Breast epithelium (tissue), 4 donors: ENCODE measurements around the gene ANGPTL2. TPM values are rescaled to one million over a fixed set of nuclear protein-coding genes. Genes with fewer than 3 reads are reported as not detected.

Experiments used
- DNase-seq, 2 donors: peaks; one replicate each; pipeline ENCODE4 v3.0.0-alpha.2; 2019; ENCODE audit warnings: low spot score in 2 of 2
- H3K27ac ChIP-seq, 2 donors: fragments of 200-600 bp; sonication (generic) in 1 of 2; one replicate each; pipeline ENCODE4 v1.5.1; 2016 to 2019; ENCODE audit warnings: mild to moderate bottlenecking in 1 of 2
- H3K27me3 ChIP-seq, 2 donors: fragments of 200-600 bp; sonication (generic) in 1 of 2; one replicate each; pipeline versions ENCODE4 v1.5.1 to v1.6.0; 2017 to 2019; ENCODE audit warnings: control low read depth in 1 of 2, mild to moderate bottlenecking in 1 of 2
- H3K36me3 ChIP-seq: fragments of 200-600 bp; one replicate; pipeline ENCODE4 v1.5.1; 2019
- H3K4me1 ChIP-seq, 2 donors: fragments of 200-600 bp; sonication (generic); one replicate each; pipeline ENCODE4 v1.5.1; 2016 to 2019; ENCODE audit warnings: control low read depth in 1 of 2
- H3K4me3 ChIP-seq, 3 donors: fragments of 200-600 bp; sonication (generic); 1 replicate in 2 of 3; 2 replicates in 1 of 3; pipeline ENCODE4 v1.5.1; 2016 to 2019; ENCODE audit warnings: mild to moderate bottlenecking in 3 of 3, moderate library complexity in 2 of 3
- H3K9me3 ChIP-seq, 2 donors: fragments of 200-600 bp; sonication (generic) in 1 of 2; one replicate each; pipeline ENCODE4 v1.5.1; 2016 to 2019; ENCODE audit warnings: control low read depth in 1 of 2
- POLR2A ChIP-seq: fragments of 450-650 bp; IDR thresholded peaks from one replicate; pipeline ENCODE4 v1.6.1; 2016; ENCODE audit warnings: antibody characterized with exemption, mild to moderate bottlenecking, moderate library complexity
- POLR2AphosphoS5 ChIP-seq, 3 donors: sonication (generic); formaldehyde crosslinking; IDR thresholded peaks; one replicate each; pipeline ENCODE4 v1.6.1; 2017; ENCODE audit warnings: antibody characterized with exemption in 3 of 3
- intact Hi-C: fragments of 100-400 bp; cut with DNase I; formaldehyde crosslinking; loops from one replicate; pipeline ENCODE4 v1.15.1; 2023; ENCODE audit warnings: low total_unique reads
- total RNA-seq, 3 donors: library from RNA; depleted of rRNA; stranded (reverse); fragments of >200 nt; gene quantifications; one replicate each; pipeline ENCODE4 v1.1.0, GENCODE V29; 2016
- TF ChIP-seq, protein P1 (sequence below), 3 donors: fragments of 450-650 bp; IDR thresholded peaks; one replicate each; pipeline ENCODE4 v1.5.1; 2016 to 2017; ENCODE audit warnings: antibody characterized with exemption in 3 of 3, mild to moderate bottlenecking in 3 of 3, moderate library complexity in 3 of 3

Gene ANGPTL2
- total RNA-seq, 3 donors from 2014 or later = 30.9 to 61.8 (median 51.8) TPM

DNA sequence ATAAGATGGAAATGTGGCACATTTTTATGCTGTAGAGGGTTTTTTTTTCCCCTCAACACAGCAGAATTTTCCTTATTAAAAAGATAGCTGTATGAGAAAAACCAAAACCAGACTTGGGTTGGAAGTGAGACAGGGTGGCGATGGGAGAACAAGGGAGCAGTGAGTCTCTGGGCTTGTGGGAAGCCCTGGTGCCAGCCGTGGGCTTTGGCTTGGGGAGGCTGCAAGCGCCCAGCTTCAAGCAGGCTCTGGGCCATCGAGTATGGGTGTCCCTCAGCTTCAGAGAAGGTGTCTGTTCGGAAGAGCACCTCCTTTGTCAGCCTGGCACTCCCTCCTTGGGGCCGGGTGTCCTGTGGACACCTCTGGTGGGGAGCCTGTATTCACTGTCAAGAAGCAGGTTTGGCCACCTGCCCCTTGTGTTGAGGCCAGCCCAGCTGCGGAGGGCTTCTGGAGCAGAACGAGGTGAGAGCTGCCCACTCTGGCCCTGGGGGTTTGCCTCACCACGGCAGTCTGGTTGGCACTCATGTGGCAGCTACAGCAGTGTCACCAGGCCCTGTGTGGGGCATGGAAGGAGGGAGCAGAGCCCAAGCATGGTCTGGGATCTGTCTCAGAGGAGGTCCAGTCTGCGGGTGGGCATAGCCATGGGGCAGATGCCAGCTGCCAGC is 37.6 kb upstream of the ANGPTL2 start:
- peak; percentile 10 to 14 for DNase-seq
- H3K27ac ChIP-seq = peak overlapping the region; percentile 3 to 79
- no peaks in the 10 kb centered on the region for H3K27me3 ChIP-seq
- no peaks in the 10 kb centered on the region for H3K9me3 ChIP-seq
- H3K4me3 ChIP-seq = no peak overlapping the region
- peaks cover 0 to 4% of the 10 kb centered on the region in 2 donors for H3K4me1 ChIP-seq
- TF ChIP-seq POLR2AphosphoS5 (IDR thresholded peaks at IDR 0.05) (no peak), POLR2A (no peak)
- TF ChIP-seq, protein P1, sequence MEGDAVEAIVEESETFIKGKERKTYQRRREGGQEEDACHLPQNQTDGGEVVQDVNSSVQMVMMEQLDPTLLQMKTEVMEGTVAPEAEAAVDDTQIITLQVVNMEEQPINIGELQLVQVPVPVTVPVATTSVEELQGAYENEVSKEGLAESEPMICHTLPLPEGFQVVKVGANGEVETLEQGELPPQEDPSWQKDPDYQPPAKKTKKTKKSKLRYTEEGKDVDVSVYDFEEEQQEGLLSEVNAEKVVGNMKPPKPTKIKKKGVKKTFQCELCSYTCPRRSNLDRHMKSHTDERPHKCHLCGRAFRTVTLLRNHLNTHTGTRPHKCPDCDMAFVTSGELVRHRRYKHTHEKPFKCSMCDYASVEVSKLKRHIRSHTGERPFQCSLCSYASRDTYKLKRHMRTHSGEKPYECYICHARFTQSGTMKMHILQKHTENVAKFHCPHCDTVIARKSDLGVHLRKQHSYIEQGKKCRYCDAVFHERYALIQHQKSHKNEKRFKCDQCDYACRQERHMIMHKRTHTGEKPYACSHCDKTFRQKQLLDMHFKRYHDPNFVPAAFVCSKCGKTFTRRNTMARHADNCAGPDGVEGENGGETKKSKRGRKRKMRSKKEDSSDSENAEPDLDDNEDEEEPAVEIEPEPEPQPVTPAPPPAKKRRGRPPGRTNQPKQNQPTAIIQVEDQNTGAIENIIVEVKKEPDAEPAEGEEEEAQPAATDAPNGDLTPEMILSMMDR (IDR thresholded peaks at IDR 0.05) = no peak
- H3K36me3 ChIP-seq = no peaks in the 10 kb centered on the region
- intact Hi-C loops = no loop called here

DNA sequence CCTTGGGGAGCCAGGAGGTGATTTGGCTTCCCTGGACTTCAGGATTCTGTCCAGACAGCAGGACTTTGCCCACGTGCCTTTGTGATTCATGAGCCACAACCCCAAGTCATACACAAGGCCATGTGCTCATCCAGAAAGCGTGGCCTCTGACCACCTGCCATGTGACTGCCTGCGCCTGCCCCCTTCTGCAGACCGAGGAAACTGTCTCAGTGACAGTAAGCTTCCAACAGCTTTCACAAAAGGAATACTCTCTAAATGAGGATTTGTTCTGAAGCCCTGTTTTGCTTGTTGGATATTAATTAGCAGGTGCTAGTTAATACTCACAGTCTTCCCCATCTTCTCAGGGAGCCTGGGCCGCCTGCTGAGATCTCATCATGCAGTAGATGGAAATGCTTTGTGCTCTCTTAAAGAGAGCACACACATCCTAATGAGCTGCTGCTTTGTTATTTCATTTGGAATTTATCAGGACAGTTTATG is 36.9 kb upstream of the ANGPTL2 start:
- Histone ChIP-seq H3K4me3 (no peak overlapping the region), H3K36me3 (no peaks in the 10 kb centered on the region), H3K27me3 (no peaks in the 10 kb centered on the region), H3K27ac (peak overlapping the region in 1 of 2 donors; percentile 79), H3K9me3 (no peaks in the 10 kb centered on the region), H3K4me1 (peaks cover 0 to 4% of the 10 kb centered on the region in 2 donors)
- peak in 2 of 3 donors; percentile 31 to 75 for TF ChIP-seq POLR2AphosphoS5 (IDR thresholded peaks at IDR 0.05)
- TF ChIP-seq, protein P1 (IDR thresholded peaks at IDR 0.05) = no peak
- intact Hi-C loops = no loop called here
- peak in 1 of 2 donors; percentile 43 for DNase-seq

DNA sequence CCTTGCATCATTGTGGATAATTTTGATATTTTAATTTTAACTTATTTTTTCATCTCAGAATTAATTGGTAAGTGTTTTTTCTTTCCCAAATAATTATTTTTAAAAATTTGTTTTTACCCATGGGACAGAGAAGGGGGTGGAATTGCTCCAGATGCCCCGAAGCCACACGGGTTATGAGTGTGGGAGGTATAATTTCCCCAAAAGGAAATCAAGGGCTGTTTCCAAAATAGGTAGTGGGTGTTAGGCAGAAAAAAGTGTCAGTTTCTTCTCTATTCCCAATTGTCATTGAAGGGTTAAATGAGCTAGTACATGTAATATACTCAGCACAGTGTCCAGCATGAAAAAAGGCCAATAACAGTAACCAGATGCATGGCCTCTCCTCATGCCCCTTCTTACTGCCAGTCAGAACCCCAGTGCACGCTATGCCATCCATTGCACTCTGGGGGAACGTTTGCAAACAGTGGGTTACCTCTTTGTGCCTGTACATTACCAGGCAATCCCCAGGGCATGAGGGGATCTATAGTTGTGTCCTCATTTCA is 36.4 kb upstream of the ANGPTL2 start:
- Histone ChIP-seq H3K27me3 (no peaks in the 10 kb centered on the region), H3K9me3 (no peaks in the 10 kb centered on the region), H3K4me1 (peaks cover 0 to 4% of the 10 kb centered on the region in 2 donors), H3K27ac (peak overlapping the region in 1 of 2 donors; percentile 66), H3K4me3 (no peak overlapping the region), H3K36me3 (no peaks in the 10 kb centered on the region)
- intact Hi-C loops = no loop called here
- peak in 1 of 2 donors; percentile 15 for DNase-seq
- TF ChIP-seq POLR2AphosphoS5 (IDR thresholded peaks at IDR 0.05) = no peak
- TF ChIP-seq, protein P1 (IDR thresholded peaks at IDR 0.05) = no peak
- TF ChIP-seq POLR2A = no peak

DNA sequence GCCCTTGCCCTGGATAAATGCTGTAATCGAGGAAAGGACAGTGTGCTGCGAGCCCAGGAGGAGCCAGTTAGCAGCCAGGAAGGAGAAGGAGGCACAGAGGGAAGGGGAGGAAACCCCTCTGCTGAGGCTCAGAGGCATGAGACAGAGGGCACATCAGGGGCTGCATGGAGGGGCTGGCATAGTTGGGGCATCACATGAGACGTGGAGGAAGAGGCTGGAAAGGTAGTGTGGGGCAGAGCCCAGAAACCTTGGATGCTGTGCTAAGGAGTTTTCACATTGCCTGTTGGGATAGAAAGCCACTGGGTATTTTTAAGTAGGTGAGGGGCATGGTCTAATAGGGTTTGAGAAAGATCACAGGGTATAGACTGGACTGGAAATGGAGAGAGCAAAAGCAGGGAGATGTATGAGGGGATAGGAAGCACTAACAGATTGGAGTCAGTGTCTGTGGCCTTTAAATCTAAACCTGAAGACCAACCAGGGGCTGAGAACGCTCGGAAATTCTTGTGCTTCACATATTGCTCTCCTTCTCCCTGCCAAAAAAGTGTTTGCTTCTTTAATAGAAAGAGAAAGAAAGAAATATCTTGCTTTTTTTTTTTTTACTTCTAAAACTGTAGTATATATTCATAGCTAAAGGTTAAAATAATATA is 33.0 kb upstream of the ANGPTL2 start:
- H3K9me3 ChIP-seq = no peaks in the 10 kb centered on the region
- no peaks in the 10 kb centered on the region for H3K27me3 ChIP-seq
- no peak for DNase-seq
- no peak overlapping the region for H3K4me3 ChIP-seq
- intact Hi-C loops = no loop called here
- no peaks in the 10 kb centered on the region for H3K36me3 ChIP-seq
- H3K4me1 ChIP-seq = no peaks in the 10 kb centered on the region
- no peak for TF ChIP-seq POLR2AphosphoS5 (IDR thresholded peaks at IDR 0.05)
- no peak for TF ChIP-seq POLR2A
- TF ChIP-seq, protein P1 (IDR thresholded peaks at IDR 0.05) = no peak
- peak overlapping the region; percentile 43 to 65 for H3K27ac ChIP-seq
